HG03175 (cell line): ENCODE data around the gene PHLDA2.
A peak's percentile ranks its signal among the peaks of the same experiment; 100 is the strongest.

ENCODE experiments used
- ATAC-seq: cut with Tn5 transposase; IDR thresholded peaks from one replicate; pipeline ENCODE4 v1.9.1; 2021; ENCODE audit warnings: mild to moderate bottlenecking, moderate library complexity; ENCODE audit not compliant: unreplicated experiment

The PHLDA2 gene

GRCh38 chr11:2899080-2899783 is 30.0 kb downstream of the PHLDA2 start:
- no peak for ATAC-seq

GRCh38 chr11:2898366-2899079 is 30.7 kb downstream of the PHLDA2 start:
- no peak for ATAC-seq

- no peak for ATAC-seq
Observed at GRCh38 chr11:2897048-2897447, 32.2 kb downstream of the PHLDA2 start.

GRCh38 chr11:2896047-2896446 is 33.2 kb downstream of the PHLDA2 start:
- ATAC-seq = no peak

GRCh38 chr11:2893935-2894334 is 35.3 kb downstream of the PHLDA2 start:
- ATAC-seq = no peak

- ATAC-seq = no peak
Observed at GRCh38 chr11:2892967-2893528, 36.2 kb downstream of the PHLDA2 start.

- peak; percentile 44 for ATAC-seq
Observed at GRCh38 chr11:2892215-2892966, 36.8 kb downstream of the PHLDA2 start.

GRCh38 chr11:2891326-2892214 is 37.6 kb downstream of the PHLDA2 start:
- no peak for ATAC-seq

- ATAC-seq = no peak
Observed at GRCh38 chr11:2890466-2891294, 38.5 kb downstream of the PHLDA2 start.

- ATAC-seq = no peak
Observed at GRCh38 chr11:2889362-2890273, 39.6 kb downstream of the PHLDA2 start.

GRCh38 chr11:2888266-2888968 is 40.8 kb downstream of the PHLDA2 start:
- ATAC-seq = peak; percentile 33

- ATAC-seq = no peak
Observed at GRCh38 chr11:2887515-2888195, 41.6 kb downstream of the PHLDA2 start.

- no peak for ATAC-seq
Observed at GRCh38 chr11:2886936-2887335, 42.3 kb downstream of the PHLDA2 start.

GRCh38 chr11:2886191-2886894 is 42.9 kb downstream of the PHLDA2 start:
- ATAC-seq = peak; percentile 5

- peak; percentile 74 for ATAC-seq
Observed at GRCh38 chr11:2885678-2886081, 43.5 kb downstream of the PHLDA2 start, which contains the start of gene CDKN1C. TSS of gene CDKN1C (minus strand) at chr11:2885775. CDS start at chr11:2885456, 319 bp downstream.

GRCh38 chr11:2885017-2885677 is 44.1 kb downstream of the PHLDA2 start:
- no peak for ATAC-seq
